Muscle of leg (tissue), 11 donors: ENCODE data around the gene KRTDAP. TPM values are rescaled to one million over a fixed set of nuclear protein-coding genes. Genes with fewer than 3 reads are reported as not detected.

Source experiments
- DNase-seq: peaks from one replicate; pipeline ENCODE4 v3.0.0; 2013
- H3K27ac ChIP-seq: one replicate; pipeline ENCODE4 v1.5.1; 2013; ENCODE audit warnings: mild to moderate bottlenecking, low read length, control low read depth
- H3K27me3 ChIP-seq: one replicate; pipeline ENCODE4 v1.6.1; 2013; ENCODE audit warnings: low read length; ENCODE audit not compliant: control insufficient read depth, insufficient read depth
- H3K36me3 ChIP-seq: one replicate; pipeline ENCODE4 v1.6.1; 2013; ENCODE audit warnings: low read length; ENCODE audit not compliant: control insufficient read depth, insufficient read depth
- H3K4me1 ChIP-seq: one replicate; pipeline ENCODE4 v1.6.1; 2013; ENCODE audit warnings: low read length; ENCODE audit not compliant: control insufficient read depth, insufficient read depth
- H3K4me3 ChIP-seq: one replicate; pipeline ENCODE4 v1.5.1; 2013; ENCODE audit warnings: low read length, control low read depth
- H3K9me3 ChIP-seq: replicated peaks from 2 replicates; pipeline ENCODE4 v1.6.1; 2013; ENCODE audit warnings: low read depth, low read length; ENCODE audit not compliant: control insufficient read depth
- WGBS: methylation state at CpG from one replicate; pipeline ENCODE4 v1.1.5; 2013; ENCODE audit warnings: missing lambda C conversion rate; ENCODE audit not compliant: insufficient coverage; 5-methylcytosine and 5-hydroxymethylcytosine counted together
- polyA plus RNA-seq, 8 donors: library from polyadenylated mRNA; unstranded; fragments of 120-200 nt; gene quantifications; one replicate each; pipeline versions ENCODE4 v1.2.1 to v1.2.3, GENCODE V29; 2013; ENCODE audit warnings: inconsistent platforms in 1 of 8, low replicate concordance in 1 of 8; ENCODE audit not compliant: insufficient read length in 8 of 8, insufficient read depth in 1 of 8
- total RNA-seq: library from RNA; stranded (reverse); fragments of 120-200 nt; gene quantifications from one replicate; pipeline ENCODE4 v1.2.4, GENCODE V29; 2013

The KRTDAP gene
- total and polyA plus RNA-seq, 9 donors = 0.18 to 36.6 (median 0.58) TPM; not detected in 4

DNA sequence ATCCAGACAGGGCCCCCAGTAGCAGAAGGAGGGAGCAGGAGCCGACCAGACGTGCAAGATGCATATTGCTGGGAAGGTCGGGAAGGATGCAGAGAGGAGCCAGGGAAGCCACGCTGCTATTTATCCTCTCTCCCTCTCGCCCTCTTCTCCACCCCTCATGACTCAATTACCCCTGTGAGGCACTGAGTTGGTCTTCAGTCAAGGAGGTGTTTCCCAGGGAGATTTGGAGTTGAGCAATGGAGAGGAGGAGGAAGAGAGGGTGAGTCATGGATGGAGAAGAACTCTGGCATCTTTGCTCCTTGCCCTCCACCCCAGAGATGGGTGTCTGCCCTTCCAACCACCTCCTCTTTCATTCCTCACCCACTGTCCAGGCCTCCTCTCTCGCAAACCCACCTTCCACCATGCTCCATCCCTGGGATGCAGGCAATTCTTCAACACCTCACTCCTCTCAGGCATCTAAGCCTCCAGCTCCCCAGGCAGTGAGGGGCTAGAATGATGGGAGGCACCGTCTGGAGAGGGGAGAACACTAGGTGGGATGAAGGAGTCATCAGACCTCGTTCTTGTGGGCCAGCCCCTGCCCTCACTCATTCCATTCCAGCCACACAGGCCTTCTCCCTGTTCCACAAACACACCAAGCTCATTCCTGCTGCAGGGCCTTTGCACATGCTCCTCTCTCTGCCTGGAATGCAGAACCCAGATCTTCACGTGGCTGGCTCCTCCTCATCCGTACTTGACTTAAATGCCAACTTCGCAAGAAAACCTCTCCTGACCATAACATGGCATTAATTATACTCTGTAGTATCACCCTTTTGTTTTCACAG, 38.2 kb upstream of the KRTDAP start, which contains the start of gene SBSN:
TSS of gene SBSN (minus strand) at position 94 of the 821 bp plus-strand sequence. CDS start at position 64, 30 bp downstream.
- H3K9me3 ChIP-seq = no peaks in the 10 kb centered on the region
- DNase-seq = no peak
- no peaks in the 10 kb centered on the region for H3K36me3 ChIP-seq
- H3K27me3 ChIP-seq = peaks cover 32% of the 10 kb centered on the region
- H3K4me3 ChIP-seq = no peak within 1 kb of the TSS
- H3K4me1 ChIP-seq = no peaks in the 10 kb centered on the region
- 73% methylated on average over 3 of the region's 11 CpGs for WGBS
- H3K27ac ChIP-seq = no peak within 1 kb of the TSS

DNA sequence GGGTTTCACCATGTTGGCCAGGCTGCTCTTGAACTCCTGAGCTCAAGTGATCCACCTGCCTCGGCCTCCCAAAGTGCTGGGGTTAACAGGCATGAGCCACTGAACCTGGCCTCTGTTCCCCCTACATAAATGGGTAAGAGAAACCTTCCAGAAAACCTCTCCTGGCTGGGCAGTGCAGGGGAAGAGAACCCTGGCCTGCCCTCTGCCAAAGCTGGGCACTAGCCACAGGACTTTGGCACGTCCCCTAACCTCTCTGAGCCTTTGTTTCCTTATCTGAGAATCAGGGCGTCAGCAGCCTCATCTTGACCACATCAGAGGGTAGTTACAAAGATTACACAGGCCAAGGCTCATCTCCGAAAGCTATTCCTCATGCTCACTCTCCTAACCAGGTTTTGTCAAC, 35.6 kb upstream of the KRTDAP start:
- no peak for DNase-seq
- no peaks in the 10 kb centered on the region for H3K4me1 ChIP-seq
- H3K9me3 ChIP-seq = no peaks in the 10 kb centered on the region
- peaks cover 26% of the 10 kb centered on the region for H3K27me3 ChIP-seq
- 65% methylated on average over 3 of the region's 4 CpGs for WGBS
- no peak overlapping the region for H3K4me3 ChIP-seq
- H3K36me3 ChIP-seq = no peaks in the 10 kb centered on the region
- H3K27ac ChIP-seq = no peak overlapping the region

DNA sequence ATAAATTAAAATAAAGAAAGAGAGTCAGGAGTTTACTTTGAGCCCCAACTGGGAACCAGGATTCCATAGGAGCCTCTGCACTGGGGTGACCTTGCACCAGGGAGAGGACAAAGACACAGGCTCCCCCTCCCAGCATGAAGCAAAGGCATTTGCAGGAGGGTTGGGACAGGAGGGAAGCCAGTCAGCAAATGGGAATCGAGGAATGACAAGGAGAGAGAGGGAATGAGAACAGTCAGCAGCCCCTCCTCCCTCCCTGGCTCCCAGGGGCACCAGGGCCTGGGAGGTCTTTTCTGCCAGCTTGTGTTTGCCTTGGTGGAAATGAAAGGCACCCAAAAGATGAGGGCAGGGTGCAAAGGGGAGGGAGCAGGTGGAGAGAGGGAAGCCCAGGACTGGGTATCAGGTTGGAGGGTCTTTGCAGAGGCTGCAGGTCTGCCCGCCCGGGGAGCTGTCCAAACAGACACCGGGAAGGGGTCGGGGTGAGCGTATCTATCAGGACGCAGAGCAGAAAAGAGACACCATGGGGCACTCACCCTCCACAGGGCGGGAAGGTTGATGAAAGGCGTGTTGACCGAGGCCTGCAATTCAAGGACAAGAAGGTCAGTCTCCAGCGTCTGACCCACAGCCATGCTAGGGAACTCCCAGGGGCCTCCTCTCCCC, 34.0 kb upstream of the KRTDAP start:
- no peak overlapping the region for H3K27ac ChIP-seq
- H3K27me3 ChIP-seq = peaks cover 28% of the 10 kb centered on the region
- no peaks in the 10 kb centered on the region for H3K4me1 ChIP-seq
- DNase-seq = no peak
- H3K4me3 ChIP-seq = no peak overlapping the region
- no peaks in the 10 kb centered on the region for H3K9me3 ChIP-seq
- 20% methylated on average over 10 of the region's 11 CpGs for WGBS
- H3K36me3 ChIP-seq = no peaks in the 10 kb centered on the region

DNA sequence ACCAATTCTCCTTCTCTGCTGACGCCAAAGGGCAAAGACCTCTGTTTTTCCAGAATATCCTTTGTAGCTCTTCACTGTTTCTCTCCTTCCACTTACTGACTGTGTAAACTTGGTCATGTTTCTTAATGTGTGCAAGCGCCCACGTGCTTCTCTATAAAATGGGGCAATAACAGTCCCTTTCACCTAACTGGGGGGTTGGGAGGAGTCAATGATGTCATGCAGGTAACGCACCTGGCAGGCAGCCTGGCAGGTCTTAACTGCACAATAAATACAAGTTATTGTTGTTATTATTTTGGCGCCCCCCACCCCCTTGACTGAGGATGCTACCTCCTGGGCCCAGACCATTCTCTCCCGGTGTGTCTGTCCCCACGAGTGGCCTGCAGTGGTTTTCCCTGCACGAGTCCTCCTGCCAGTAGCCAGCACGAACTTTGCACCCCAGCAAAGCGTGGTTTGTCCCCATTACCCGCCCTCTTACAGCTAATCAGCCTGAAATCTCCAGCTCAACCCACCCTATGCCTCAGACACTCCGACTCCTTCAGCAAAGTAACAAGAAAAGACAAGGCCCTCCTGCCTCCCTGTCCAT, 32.6 kb upstream of the KRTDAP start:
- H3K36me3 ChIP-seq = no peaks in the 10 kb centered on the region
- H3K4me1 ChIP-seq = no peaks in the 10 kb centered on the region
- no peaks in the 10 kb centered on the region for H3K9me3 ChIP-seq
- H3K27me3 ChIP-seq = peaks cover 21% of the 10 kb centered on the region
- no peak overlapping the region for H3K4me3 ChIP-seq
- WGBS = 84% methylated on average over 9 of the region's 12 CpGs
- no peak for DNase-seq
- H3K27ac ChIP-seq = no peak overlapping the region

DNA sequence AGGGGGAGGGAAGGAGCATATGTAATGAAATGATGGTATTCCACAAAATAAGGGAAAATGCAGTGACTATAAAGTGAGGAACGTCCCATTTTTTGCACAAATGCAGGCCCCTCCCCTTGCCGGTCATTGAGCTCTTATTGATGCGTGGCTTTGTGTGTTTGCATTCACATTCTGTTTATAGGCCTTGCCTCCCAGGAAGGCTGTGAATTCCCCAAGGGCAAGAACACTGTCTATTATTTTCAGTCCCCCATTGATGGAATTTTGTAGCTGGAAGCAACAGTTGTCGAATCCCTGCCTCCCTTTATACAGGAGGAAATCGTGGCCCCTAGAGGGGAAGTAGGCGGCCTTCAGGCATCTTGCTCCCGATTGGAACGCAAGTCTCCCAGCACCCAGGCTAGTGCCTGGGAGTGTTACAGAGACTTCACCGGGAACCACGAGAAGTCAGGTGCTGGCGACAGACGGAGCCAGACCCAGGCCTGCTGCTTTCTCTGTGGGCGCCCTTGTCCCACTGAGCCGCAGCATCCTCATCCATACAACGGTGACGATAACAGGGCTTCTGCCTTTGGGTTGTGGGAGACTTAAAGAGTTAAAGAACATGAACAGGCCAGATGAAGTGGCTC, 31.0 kb upstream of the KRTDAP start:
- 47% methylated on average over 5 of the region's 16 CpGs for WGBS
- Histone ChIP-seq H3K27me3 (peaks cover 21% of the 10 kb centered on the region), H3K27ac (no peak overlapping the region), H3K9me3 (no peaks in the 10 kb centered on the region), H3K36me3 (no peaks in the 10 kb centered on the region), H3K4me3 (no peak overlapping the region), H3K4me1 (no peaks in the 10 kb centered on the region)
- DNase-seq = no peak

DNA sequence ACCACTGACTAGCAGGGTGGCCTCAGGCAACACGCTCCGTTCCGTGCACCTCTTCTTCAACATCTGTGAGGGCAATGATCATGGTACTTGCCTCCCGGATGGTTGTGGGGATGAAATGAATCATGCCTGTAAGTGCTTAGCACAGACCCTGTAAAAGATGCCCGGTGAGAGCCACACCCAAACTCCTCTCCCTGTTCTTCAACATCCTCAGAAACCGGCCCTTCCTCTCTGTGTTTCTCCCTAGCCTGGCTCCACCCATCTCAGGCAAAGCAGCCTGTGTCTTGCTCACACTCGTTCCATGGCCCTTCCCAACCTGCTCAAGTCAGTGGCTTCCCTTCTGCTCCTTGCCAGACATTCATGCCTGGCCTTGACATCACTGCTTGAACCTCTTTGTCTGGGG, 29.0 kb upstream of the KRTDAP start:
- H3K27me3 ChIP-seq = peaks cover 16% of the 10 kb centered on the region
- WGBS = 19% methylated on average over 3 of the region's 7 CpGs
- H3K27ac ChIP-seq = no peak overlapping the region
- no peaks in the 10 kb centered on the region for H3K4me1 ChIP-seq
- no peaks in the 10 kb centered on the region for H3K9me3 ChIP-seq
- H3K4me3 ChIP-seq = no peak overlapping the region
- DNase-seq = no peak
- H3K36me3 ChIP-seq = no peaks in the 10 kb centered on the region

DNA sequence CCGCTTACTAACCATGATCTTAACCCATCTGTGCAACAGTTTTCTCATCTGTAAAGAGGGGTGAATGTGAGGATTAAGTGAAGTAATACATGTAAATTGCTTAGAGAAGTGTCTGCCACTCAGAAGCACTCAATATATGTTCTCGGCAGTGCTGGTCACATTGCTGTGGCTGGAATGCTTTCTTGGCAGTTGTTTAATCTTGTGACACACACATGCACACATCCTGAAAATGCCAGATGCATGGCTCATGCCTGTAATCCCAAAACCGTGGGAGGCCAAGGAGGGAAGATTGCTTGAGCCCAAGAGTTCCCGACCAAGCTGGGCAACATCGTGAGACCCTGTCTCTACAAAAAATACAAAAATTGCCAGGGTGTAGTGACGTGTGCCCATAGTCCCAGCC, 28.0 kb upstream of the KRTDAP start:
- WGBS = 63% methylated on average over 3 of the region's 6 CpGs
- no peak for DNase-seq
- no peaks in the 10 kb centered on the region for H3K9me3 ChIP-seq
- H3K27me3 ChIP-seq = peaks cover 17% of the 10 kb centered on the region
- no peaks in the 10 kb centered on the region for H3K36me3 ChIP-seq
- no peak overlapping the region for H3K4me3 ChIP-seq
- no peaks in the 10 kb centered on the region for H3K4me1 ChIP-seq
- H3K27ac ChIP-seq = no peak overlapping the region

DNA sequence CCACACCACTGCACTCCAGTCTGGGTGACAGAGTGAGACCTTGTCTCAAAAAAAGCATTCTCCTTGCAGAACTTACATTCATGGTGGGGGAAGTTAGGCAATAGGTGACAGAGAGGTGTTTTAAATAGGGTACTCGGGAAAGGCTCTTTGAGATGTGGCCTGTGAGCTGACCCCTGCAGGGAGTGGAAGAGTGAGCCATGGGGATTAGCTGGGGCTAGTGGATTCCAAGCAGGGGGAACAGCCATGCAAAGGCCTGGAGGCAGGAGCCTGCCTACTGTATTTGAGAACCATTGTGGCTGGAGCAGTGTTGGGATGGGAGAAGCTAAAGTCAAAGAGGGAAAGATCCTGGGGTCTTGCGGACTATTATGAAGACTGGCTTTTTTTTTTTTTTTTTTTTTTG, 27.1 kb upstream of the KRTDAP start:
- WGBS = 40% methylated on average over 1 of the region's 2 CpGs
- H3K4me1 ChIP-seq = peaks cover 6% of the 10 kb centered on the region
- no peak overlapping the region for H3K4me3 ChIP-seq
- no peak overlapping the region for H3K27ac ChIP-seq
- H3K9me3 ChIP-seq = no peaks in the 10 kb centered on the region
- H3K27me3 ChIP-seq = peaks cover 26% of the 10 kb centered on the region
- H3K36me3 ChIP-seq = no peaks in the 10 kb centered on the region
- DNase-seq = no peak

DNA sequence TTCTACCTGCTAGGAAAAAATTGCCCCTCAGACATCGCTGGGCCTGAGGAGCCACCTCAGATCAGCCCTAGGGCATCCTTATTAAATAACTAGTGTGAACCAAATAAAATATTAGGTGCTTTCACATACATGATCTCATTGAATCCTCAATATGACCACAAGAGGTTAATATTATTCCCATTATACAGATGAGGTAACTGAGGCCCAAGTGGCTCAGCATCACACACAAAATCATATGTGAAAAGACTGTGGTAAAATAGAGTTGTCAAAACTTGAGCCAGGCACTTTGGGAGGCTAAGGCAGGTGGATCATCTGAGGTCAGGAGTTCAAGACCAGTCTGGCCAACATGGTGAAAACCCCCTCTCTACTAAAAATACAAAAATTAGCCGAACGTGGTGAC, 26.0 kb upstream of the KRTDAP start:
- Histone ChIP-seq H3K4me3 (no peak overlapping the region), H3K27ac (no peak overlapping the region), H3K36me3 (no peaks in the 10 kb centered on the region), H3K27me3 (peaks cover 33% of the 10 kb centered on the region), H3K4me1 (peaks cover 6% of the 10 kb centered on the region), H3K9me3 (no peaks in the 10 kb centered on the region)
- WGBS = no CpG with 5 or more reads among the region's 3 CpGs
- DNase-seq = no peak

DNA sequence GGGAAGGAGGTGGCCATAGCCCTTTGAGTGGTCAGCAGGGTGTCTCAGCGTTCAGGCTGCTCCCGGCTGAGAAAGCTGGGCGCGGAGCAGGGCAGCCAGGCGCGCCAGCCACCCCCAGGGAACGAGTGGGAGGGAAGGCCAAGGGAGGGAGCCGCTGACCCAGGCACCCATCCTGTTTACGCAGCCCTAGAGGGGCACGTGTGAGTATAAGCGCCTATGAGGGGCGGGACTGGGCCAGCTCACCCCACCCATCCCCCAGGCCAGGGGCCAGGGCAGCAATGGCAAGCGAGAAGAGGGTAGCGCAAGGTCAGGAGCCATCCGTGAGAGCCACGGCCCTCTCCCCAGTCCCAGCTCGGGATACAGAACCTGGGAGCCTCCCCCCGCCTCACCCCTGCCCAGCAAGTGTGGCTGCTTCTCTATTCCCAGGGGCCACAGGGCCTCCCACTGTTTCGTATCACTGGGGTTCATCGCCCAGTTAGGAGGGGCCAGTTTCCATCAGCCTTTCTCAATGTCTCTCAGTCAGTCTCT, 24.1 kb upstream of the KRTDAP start:
- H3K4me1 ChIP-seq = peaks cover 17% of the 10 kb centered on the region
- H3K9me3 ChIP-seq = no peaks in the 10 kb centered on the region
- WGBS = 15% methylated on average over 15 of the region's 20 CpGs
- H3K4me3 ChIP-seq = no peak overlapping the region
- no peak for DNase-seq
- H3K36me3 ChIP-seq = no peaks in the 10 kb centered on the region
- H3K27ac ChIP-seq = no peak overlapping the region
- H3K27me3 ChIP-seq = peaks cover 51% of the 10 kb centered on the region
